ENCODE results near the gene DCANP1.

DNA sequence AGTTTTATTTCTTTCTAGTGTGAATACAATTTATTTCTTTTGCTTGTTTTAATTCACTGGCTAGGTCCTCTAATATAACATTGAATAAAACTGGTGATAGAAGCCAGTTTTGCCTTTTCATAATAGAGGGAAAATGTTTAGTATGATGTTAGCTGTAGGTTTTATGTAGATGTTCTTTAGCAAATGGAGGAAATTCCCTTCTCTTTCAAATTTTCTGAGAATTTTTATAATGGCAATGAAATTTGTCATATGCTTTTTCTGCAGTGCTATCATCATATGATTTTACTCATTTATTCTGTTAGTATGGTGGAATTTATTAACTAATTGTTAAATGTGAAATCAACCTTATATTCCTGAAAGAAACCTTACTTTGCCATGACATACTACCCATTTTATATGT, 30.1 kb downstream of the DCANP1 start:
- TF ChIP-seq, protein P1, sequence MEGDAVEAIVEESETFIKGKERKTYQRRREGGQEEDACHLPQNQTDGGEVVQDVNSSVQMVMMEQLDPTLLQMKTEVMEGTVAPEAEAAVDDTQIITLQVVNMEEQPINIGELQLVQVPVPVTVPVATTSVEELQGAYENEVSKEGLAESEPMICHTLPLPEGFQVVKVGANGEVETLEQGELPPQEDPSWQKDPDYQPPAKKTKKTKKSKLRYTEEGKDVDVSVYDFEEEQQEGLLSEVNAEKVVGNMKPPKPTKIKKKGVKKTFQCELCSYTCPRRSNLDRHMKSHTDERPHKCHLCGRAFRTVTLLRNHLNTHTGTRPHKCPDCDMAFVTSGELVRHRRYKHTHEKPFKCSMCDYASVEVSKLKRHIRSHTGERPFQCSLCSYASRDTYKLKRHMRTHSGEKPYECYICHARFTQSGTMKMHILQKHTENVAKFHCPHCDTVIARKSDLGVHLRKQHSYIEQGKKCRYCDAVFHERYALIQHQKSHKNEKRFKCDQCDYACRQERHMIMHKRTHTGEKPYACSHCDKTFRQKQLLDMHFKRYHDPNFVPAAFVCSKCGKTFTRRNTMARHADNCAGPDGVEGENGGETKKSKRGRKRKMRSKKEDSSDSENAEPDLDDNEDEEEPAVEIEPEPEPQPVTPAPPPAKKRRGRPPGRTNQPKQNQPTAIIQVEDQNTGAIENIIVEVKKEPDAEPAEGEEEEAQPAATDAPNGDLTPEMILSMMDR (IDR thresholded peaks at IDR 0.05), result no peak
- no peak for TF ChIP-seq POLR2A (IDR thresholded peaks at IDR 0.05)

All from ovary (tissue), 3 donors.